Mucosa of stomach (tissue), 1 donor: Measurements from ENCODE around the gene CYTH1.

ENCODE experiments used
- H3K27me3 ChIP-seq: one replicate; pipeline ENCODE4 v1.7.0; 2013; ENCODE audit warnings: mild to moderate bottlenecking, low read length; ENCODE audit not compliant: control insufficient read depth, insufficient read depth
- H3K36me3 ChIP-seq: one replicate; pipeline ENCODE4 v1.7.0; 2013; ENCODE audit warnings: low read length; ENCODE audit not compliant: control insufficient read depth, insufficient read depth
- H3K4me1 ChIP-seq: one replicate; pipeline ENCODE4 v1.7.0; 2013; ENCODE audit warnings: mild to moderate bottlenecking, low read length; ENCODE audit not compliant: control insufficient read depth, insufficient read depth
- H3K4me3 ChIP-seq: one replicate; pipeline ENCODE4 v1.7.0; 2013; ENCODE audit warnings: low read length
- H3K9ac ChIP-seq: one replicate; pipeline ENCODE4 v1.7.0; 2013; ENCODE audit warnings: mild to moderate bottlenecking, low read length, moderate library complexity
- H3K9me3 ChIP-seq: one replicate; pipeline ENCODE4 v1.7.0; 2013; ENCODE audit warnings: mild to moderate bottlenecking, low read length, moderate library complexity; ENCODE audit not compliant: control insufficient read depth
- donor health status: Pancreatic carcinoma.

Gene CYTH1

GRCh38 chr17:78679495-78680395 lies 102.3 kb downstream of the CYTH1 start:
- Histone ChIP-seq H3K9me3 (no peaks in the 10 kb centered on the region), H3K4me3 (no peak overlapping the region), H3K4me1 (no peaks in the 10 kb centered on the region)

GRCh38 chr17:78678711-78679110 lies 103.4 kb downstream of the CYTH1 start:
- no peaks in the 10 kb centered on the region for H3K9me3 ChIP-seq
- no peak overlapping the region for H3K9ac ChIP-seq
- H3K4me3 ChIP-seq: no peak overlapping the region
- H3K27me3 ChIP-seq: no peaks in the 10 kb centered on the region
- H3K4me1 ChIP-seq: no peaks in the 10 kb centered on the region
- peaks cover 10% of the 10 kb centered on the region for H3K36me3 ChIP-seq

More at GRCh38 chr17:78679495-78680395, 102.3 kb downstream of the CYTH1 start:
- Histone ChIP-seq H3K36me3 (peaks cover 10% of the 10 kb centered on the region), H3K27me3 (no peaks in the 10 kb centered on the region), H3K9ac (no peak overlapping the region)

DNA sequence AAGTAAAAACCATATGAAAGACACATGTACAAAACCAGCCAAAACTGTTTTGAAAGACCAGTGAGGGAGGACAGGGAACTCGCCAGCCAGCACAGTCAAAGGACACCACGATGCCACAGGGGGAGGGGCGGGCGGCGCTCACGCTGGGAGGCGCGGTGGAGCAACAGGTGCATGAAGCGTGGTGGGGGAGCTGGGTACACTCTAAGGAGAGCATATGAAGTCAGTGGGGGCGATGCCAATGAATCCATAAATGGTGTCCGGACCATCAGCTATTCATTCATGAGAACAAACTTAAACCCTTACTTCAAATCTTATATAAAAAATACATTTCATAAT lies 103.9 kb downstream of the CYTH1 start:
- H3K9me3 ChIP-seq: no peaks in the 10 kb centered on the region
- no peaks in the 10 kb centered on the region for H3K27me3 ChIP-seq
- H3K9ac ChIP-seq: no peak overlapping the region
- H3K36me3 ChIP-seq: peaks cover 14% of the 10 kb centered on the region
- no peak overlapping the region for H3K4me3 ChIP-seq
- no peaks in the 10 kb centered on the region for H3K4me1 ChIP-seq

DNA sequence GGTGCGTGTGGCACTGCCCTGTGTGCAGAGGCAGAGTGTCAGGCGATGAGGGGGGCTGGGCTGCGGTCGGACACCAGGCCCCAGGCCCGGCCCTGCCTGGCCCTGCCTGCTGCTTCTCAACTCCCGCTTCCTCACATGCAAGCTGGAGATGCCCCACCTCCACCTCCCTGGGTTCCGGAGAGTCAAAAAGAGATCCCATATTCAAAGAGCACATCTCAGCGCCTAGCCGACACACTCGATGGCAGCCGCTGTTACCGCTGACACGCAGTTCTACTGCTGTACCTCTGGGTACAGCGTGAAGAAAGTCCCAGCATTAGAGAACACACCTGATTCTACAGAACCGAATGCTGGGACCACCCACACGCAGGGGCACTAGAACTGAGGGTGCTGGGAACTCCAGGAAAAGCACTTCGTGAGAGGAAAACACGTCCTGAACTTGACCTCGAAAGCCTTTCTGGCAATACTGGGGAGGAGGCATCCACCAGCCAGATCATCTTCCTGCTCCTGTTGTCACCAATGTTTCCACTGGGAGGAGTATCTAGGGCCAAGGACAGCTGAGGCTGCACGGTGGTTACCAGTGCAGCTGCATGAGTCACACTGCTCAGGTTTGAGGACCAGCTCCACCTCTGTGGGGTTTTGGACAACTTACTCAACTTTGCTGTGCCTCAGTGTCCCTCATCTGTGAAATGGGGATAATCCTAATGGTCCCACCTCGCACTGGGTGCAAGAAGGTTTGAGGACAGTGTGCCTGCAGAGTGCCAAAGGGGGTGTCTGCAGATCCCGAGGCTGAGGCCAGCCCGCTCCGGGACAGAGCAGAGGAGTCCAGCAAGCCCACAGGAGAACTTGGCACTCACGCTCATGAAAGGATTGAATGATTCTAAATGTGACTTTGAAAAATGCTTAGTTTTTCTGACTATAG lies 104.5 kb downstream of the CYTH1 start:
- Histone ChIP-seq H3K27me3 (no peaks in the 10 kb centered on the region), H3K4me1 (no peaks in the 10 kb centered on the region), H3K36me3 (peaks cover 17% of the 10 kb centered on the region)

GRCh38 chr17:78676412-78677302 lies 105.4 kb downstream of the CYTH1 start:
- no peak overlapping the region for H3K4me3 ChIP-seq
- H3K27me3 ChIP-seq: no peaks in the 10 kb centered on the region
- no peak overlapping the region for H3K9ac ChIP-seq
- H3K4me1 ChIP-seq: no peaks in the 10 kb centered on the region
- no peaks in the 10 kb centered on the region for H3K9me3 ChIP-seq
- H3K36me3 ChIP-seq: peaks cover 17% of the 10 kb centered on the region

More for the DNA sequence above, 104.5 kb downstream of the CYTH1 start:
- Histone ChIP-seq H3K4me3 (no peak overlapping the region), H3K9me3 (no peaks in the 10 kb centered on the region), H3K9ac (no peak overlapping the region)

DNA sequence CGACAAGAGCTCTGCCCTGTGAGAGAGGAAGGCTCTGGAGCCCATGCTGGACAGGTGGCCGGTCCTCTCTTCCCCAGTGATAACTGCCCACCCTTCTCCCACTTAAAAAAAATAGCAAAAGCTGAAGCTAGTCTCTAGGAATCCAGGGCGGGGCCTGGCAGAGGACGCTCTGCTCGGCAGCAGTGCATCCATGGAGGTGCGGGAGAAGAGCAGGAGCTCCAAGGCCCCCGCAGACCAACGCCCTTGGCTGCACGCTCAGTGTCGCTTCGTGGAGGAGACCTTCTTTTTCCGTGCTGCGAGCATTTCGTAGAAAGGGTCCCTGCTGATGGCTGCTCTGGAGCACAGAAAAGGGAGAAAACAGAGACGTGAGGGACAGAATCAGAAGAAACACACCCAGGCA lies 106.2 kb downstream of the CYTH1 start:
- Histone ChIP-seq H3K36me3 (peaks cover 17% of the 10 kb centered on the region), H3K4me1 (no peaks in the 10 kb centered on the region), H3K9ac (no peak overlapping the region), H3K4me3 (no peak overlapping the region), H3K9me3 (no peaks in the 10 kb centered on the region), H3K27me3 (no peaks in the 10 kb centered on the region)

- Histone ChIP-seq H3K4me1 (no peaks in the 10 kb centered on the region), H3K9ac (no peak overlapping the region), H3K9me3 (no peaks in the 10 kb centered on the region), H3K36me3 (peaks cover 17% of the 10 kb centered on the region), H3K4me3 (no peak overlapping the region), H3K27me3 (no peaks in the 10 kb centered on the region)
Observed at GRCh38 chr17:78675316-78675616, 106.8 kb downstream of the CYTH1 start.

GRCh38 chr17:78674595-78675315 lies 107.3 kb downstream of the CYTH1 start:
- H3K27me3 ChIP-seq: no peaks in the 10 kb centered on the region
- no peaks in the 10 kb centered on the region for H3K4me1 ChIP-seq
- H3K4me3 ChIP-seq: no peak overlapping the region
- H3K9ac ChIP-seq: no peak overlapping the region
- H3K36me3 ChIP-seq: peaks cover 17% of the 10 kb centered on the region
- H3K9me3 ChIP-seq: no peaks in the 10 kb centered on the region

DNA sequence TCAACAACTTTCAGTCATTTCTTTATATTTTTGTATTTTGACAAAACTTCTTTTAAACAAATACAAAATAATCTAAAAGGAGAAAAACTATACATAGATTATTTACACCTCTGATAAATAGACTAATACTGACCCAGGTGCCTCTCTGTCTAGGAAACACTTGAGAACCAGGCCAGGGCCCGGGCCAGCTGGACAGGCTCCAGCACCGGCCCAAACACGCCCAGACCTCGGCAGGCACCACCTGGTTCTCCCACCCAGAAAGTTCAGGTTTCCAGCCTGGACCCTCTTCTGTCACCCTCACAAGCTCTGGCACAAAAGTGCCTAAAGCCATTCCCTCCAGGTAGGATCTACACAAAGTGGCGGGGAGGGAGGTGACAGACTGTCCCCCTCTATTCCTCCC lies 107.9 kb downstream of the CYTH1 start:
- no peaks in the 10 kb centered on the region for H3K27me3 ChIP-seq
- H3K4me3 ChIP-seq: no peak overlapping the region
- H3K9ac ChIP-seq: no peak overlapping the region
- no peaks in the 10 kb centered on the region for H3K4me1 ChIP-seq
- H3K36me3 ChIP-seq: peaks cover 17% of the 10 kb centered on the region
- H3K9me3 ChIP-seq: no peaks in the 10 kb centered on the region

- Histone ChIP-seq H3K4me3 (no peak overlapping the region), H3K4me1 (no peaks in the 10 kb centered on the region), H3K36me3 (peaks cover 17% of the 10 kb centered on the region), H3K27me3 (no peaks in the 10 kb centered on the region), H3K9ac (no peak overlapping the region), H3K9me3 (no peaks in the 10 kb centered on the region)
Observed at GRCh38 chr17:78673395-78673794, 108.7 kb downstream of the CYTH1 start.

GRCh38 chr17:78672871-78673371 lies 109.2 kb downstream of the CYTH1 start:
- no peaks in the 10 kb centered on the region for H3K27me3 ChIP-seq
- no peaks in the 10 kb centered on the region for H3K9me3 ChIP-seq
- peaks cover 17% of the 10 kb centered on the region for H3K36me3 ChIP-seq
- no peaks in the 10 kb centered on the region for H3K4me1 ChIP-seq
- no peak overlapping the region for H3K9ac ChIP-seq
- no peak overlapping the region for H3K4me3 ChIP-seq
